Chondrocyte (in vitro differentiated cells): ENCODE measurements around the gene BRMS1L. TPM values are rescaled to one million over a fixed set of nuclear protein-coding genes. Genes with fewer than 3 reads are reported as not detected.

Source experiments
- DNase-seq: peaks from one replicate; pipeline ENCODE4 v3.0.0; 2021; ENCODE audit warnings: mixed read lengths, low spot score
- H3K27ac Mint-ChIP-seq: one replicate; pipeline ENCODE4 v1.8.0; 2021; ENCODE audit warnings: mild to moderate bottlenecking, moderate library complexity, mixed read lengths; ENCODE audit not compliant: unreplicated experiment
- H3K27me3 Mint-ChIP-seq: 2 replicates; pipeline ENCODE4 v1.8.0; 2021; ENCODE audit warnings: low read depth, mixed read lengths
- H3K36me3 Mint-ChIP-seq: 2 replicates; pipeline ENCODE4 v1.8.0; 2021; ENCODE audit warnings: low read depth, mixed read lengths
- H3K4me1 Mint-ChIP-seq: 2 replicates; pipeline ENCODE4 v1.8.0; 2021; ENCODE audit warnings: low read depth, mild to moderate bottlenecking, mixed read lengths
- H3K4me3 Mint-ChIP-seq: one replicate; pipeline ENCODE4 v1.8.0; 2021; ENCODE audit warnings: mild to moderate bottlenecking, moderate library complexity, mixed read lengths; ENCODE audit not compliant: unreplicated experiment
- H3K9me3 Mint-ChIP-seq: 2 replicates; pipeline ENCODE4 v1.8.0; 2021; ENCODE audit warnings: low read depth, mixed read lengths
- CTCF ChIP-seq: fragments of 200-600 bp; sonication (generic); IDR thresholded peaks from 2 replicates; pipeline ENCODE4 v1.5.0; 2021; ENCODE audit warnings: antibody characterized with exemption, mild to moderate bottlenecking, moderate library complexity
- total RNA-seq: library from RNA; stranded (reverse); gene quantifications from 3 replicates; pipeline ENCODE4 v1.2.1, GENCODE V29; 2021

BRMS1L gene
- total RNA-seq, 1 donor from 2014 or later: 9.5 TPM

- Mint-ChIP-seq H3K9me3 (peaks cover 24% of the 10 kb centered on the region), H3K36me3 (peaks cover 15% of the 10 kb centered on the region), H3K4me1 (no peaks in the 10 kb centered on the region), H3K4me3 (no peak overlapping the region), H3K27ac (no peak overlapping the region), H3K27me3 (peaks cover 3% of the 10 kb centered on the region)
- DNase-seq: no peak
- TF ChIP-seq CTCF: no peak
These were observed 64.2 kb downstream of the BRMS1L start for GRCh38 chr14:35890308-35890707.

DNA sequence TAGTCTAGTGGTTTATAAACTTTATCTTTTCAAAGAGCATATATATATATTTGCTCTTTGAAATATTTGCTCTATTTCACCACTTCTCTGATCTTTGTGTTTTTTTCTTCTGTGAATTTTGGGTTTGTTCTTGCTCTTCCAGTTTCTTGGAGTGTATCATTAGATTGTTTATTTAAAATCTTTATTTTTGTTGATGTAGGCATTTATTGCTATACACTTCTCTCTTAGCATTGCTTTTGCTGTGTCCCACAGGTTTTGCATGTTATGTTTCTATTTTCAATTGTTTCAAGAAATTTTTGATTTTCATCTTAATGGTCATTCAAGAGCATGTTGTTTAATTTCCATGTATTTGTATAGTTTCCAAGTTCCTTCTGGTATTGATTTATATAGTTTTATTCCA, 69.1 kb downstream of the BRMS1L start:
- Mint-ChIP-seq H3K27me3 (no peaks in the 10 kb centered on the region), H3K4me1 (no peaks in the 10 kb centered on the region), H3K27ac (no peak overlapping the region), H3K4me3 (no peak overlapping the region), H3K36me3 (peaks cover 23% of the 10 kb centered on the region), H3K9me3 (peaks cover 38% of the 10 kb centered on the region)
- TF ChIP-seq CTCF: no peak
- no peak for DNase-seq

GRCh38 chr14:35897616-35898111, 71.5 kb downstream of the BRMS1L start:
- Mint-ChIP-seq H3K36me3 (peaks cover 23% of the 10 kb centered on the region), H3K27me3 (no peaks in the 10 kb centered on the region), H3K4me1 (no peaks in the 10 kb centered on the region), H3K4me3 (no peak overlapping the region), H3K27ac (no peak overlapping the region), H3K9me3 (peaks cover 38% of the 10 kb centered on the region)
- no peak for DNase-seq
- TF ChIP-seq CTCF: no peak

DNA sequence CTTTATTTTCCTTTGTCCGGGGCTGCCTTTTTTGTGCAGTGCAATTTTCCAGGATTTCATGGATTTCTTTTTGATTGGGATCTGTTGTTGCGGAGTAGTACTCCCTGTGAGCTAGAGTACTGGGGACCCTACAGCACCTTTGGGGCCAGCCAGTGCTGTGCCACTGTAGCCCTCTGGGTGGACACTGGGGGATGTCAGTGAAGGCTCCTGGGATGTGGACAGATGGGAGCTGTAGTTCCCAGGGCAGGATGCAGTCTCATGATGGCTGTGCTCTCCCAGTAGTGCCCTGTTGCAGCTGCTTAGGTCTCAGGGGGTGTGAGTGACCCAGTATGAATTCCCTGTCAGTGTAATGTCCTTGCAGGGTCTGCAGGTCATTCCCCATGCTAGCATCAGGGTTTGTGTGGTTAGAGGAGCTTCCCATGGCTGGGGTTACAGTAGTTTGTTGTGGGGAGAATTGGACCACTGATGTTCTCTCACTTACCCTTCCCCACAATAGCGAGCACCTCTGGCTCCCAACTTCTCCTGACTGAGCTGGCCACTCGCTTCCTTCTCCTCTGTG, 72.2 kb downstream of the BRMS1L start:
- Mint-ChIP-seq H3K27ac (no peak overlapping the region), H3K36me3 (peaks cover 22% of the 10 kb centered on the region), H3K9me3 (peaks cover 36% of the 10 kb centered on the region), H3K4me3 (no peak overlapping the region), H3K4me1 (no peaks in the 10 kb centered on the region), H3K27me3 (no peaks in the 10 kb centered on the region)
- no peak for DNase-seq
- no peak for TF ChIP-seq CTCF

GRCh38 chr14:35900741-35901140, 74.6 kb downstream of the BRMS1L start:
- Mint-ChIP-seq H3K4me1 (no peaks in the 10 kb centered on the region), H3K27ac (no peak overlapping the region), H3K9me3 (peaks cover 13% of the 10 kb centered on the region), H3K4me3 (no peak overlapping the region), H3K36me3 (peaks cover 11% of the 10 kb centered on the region), H3K27me3 (peaks cover 3% of the 10 kb centered on the region)
- DNase-seq: no peak
- TF ChIP-seq CTCF: no peak
